CD4-positive, CD25-positive, alpha-beta regulatory T cell (primary cell): ENCODE data around the gene PDCD2L. TPM values are rescaled to one million over a fixed set of nuclear protein-coding genes. Genes with fewer than 3 reads are reported as not detected.

Source experiments
- ATAC-seq, 2 donors: fragments of 150-1000 bp; cut with Tn5 transposase; one replicate each; pipeline ENCODE4 v1.10.0; 2021; ENCODE audit warnings: low read depth in 2 of 2, moderate number of reproducible peaks in 2 of 2, moderate library complexity in 1 of 2
- DNase-seq, 3 donors: peaks; one replicate each; pipeline versions ENCODE4 v3.0.0 to v3.0.0-alpha.2; 2012 to 2022; ENCODE audit warnings: mixed read lengths in 1 of 3
- H3K27ac ChIP-seq: one replicate; pipeline ENCODE4 v1.7.0; 2013; ENCODE audit warnings: mild to moderate bottlenecking, low read length; ENCODE audit not compliant: insufficient read depth, poor library complexity, severe bottlenecking
- H3K27me3 ChIP-seq: one replicate; pipeline ENCODE4 v1.7.0; 2013; ENCODE audit warnings: low read length; ENCODE audit not compliant: control insufficient read depth, insufficient read depth
- H3K36me3 ChIP-seq: one replicate; pipeline ENCODE4 v1.7.0; 2013; ENCODE audit warnings: mild to moderate bottlenecking, low read length, moderate library complexity; ENCODE audit not compliant: control insufficient read depth, insufficient read depth
- H3K4me1 ChIP-seq: 2 replicates; pipeline ENCODE4 v1.7.0; 2013; ENCODE audit warnings: mild to moderate bottlenecking, low read length; ENCODE audit not compliant: insufficient read depth, control insufficient read depth, poor library complexity, severe bottlenecking
- H3K4me3 ChIP-seq: one replicate; pipeline ENCODE4 v1.7.0; 2013; ENCODE audit warnings: low read depth, mild to moderate bottlenecking, low read length, moderate library complexity
- H3K9me3 ChIP-seq, 2 experiments: 1 replicate in 1 of 2; 2 replicates in 1 of 2; pipeline ENCODE4 v1.7.0; 2013; ENCODE audit warnings: low read length in 2 of 2, mild to moderate bottlenecking in 1 of 2, moderate library complexity in 1 of 2; ENCODE audit not compliant: control insufficient read depth in 2 of 2
- H3K27ac Mint-ChIP-seq, 3 donors: one replicate each; pipeline ENCODE4 v1.8.0; 2020 to 2022; ENCODE audit warnings: mild to moderate bottlenecking in 3 of 3, mixed read lengths in 3 of 3, moderate library complexity in 2 of 3
- H3K27me3 Mint-ChIP-seq: one replicate; pipeline ENCODE4 v1.8.0; 2022; ENCODE audit warnings: mild to moderate bottlenecking, mixed read lengths
- H3K36me3 Mint-ChIP-seq: one replicate; pipeline ENCODE4 v1.8.0; 2020; ENCODE audit warnings: mixed read lengths
- H3K4me1 Mint-ChIP-seq, 4 donors: one replicate each; pipeline ENCODE4 v1.8.0; 2020 to 2022; ENCODE audit warnings: mixed read lengths in 4 of 4, mild to moderate bottlenecking in 1 of 4
- H3K4me3 Mint-ChIP-seq, 4 donors: one replicate each; pipeline ENCODE4 v1.8.0; 2020 to 2022; ENCODE audit warnings: mild to moderate bottlenecking in 4 of 4, mixed read lengths in 4 of 4, moderate library complexity in 3 of 4
- H3K9me3 Mint-ChIP-seq, 7 donors: one replicate each; pipeline ENCODE4 v1.8.0; 2020 to 2022; ENCODE audit warnings: mixed read lengths in 7 of 7, mild to moderate bottlenecking in 3 of 7, moderate library complexity in 2 of 7
- polyA plus RNA-seq, 4 donors: library from polyadenylated mRNA; unstranded; fragments of 300-500 nt; fragmentation: Illumina TruSeq; gene quantifications; one replicate each; pipeline ENCODE4 v1.2.3, GENCODE V29; 2021
- total RNA-seq: library from RNA; stranded (reverse); gene quantifications from one replicate; pipeline ENCODE4 v1.2.3, GENCODE V29; 2022

The PDCD2L gene
- total and polyA plus RNA-seq, 5 donors from 2014 or later = 9.0 to 24.4 (median 20.4) TPM

GRCh38 chr19:34428549-34429285, 24.5 kb downstream of the PDCD2L start:
- H3K27ac Mint-ChIP-seq = peak overlapping the region; percentile 77 to 98 (median 92)
- peaks cover 21% of the 10 kb centered on the region for H3K36me3 Mint-ChIP-seq
- H3K9me3 ChIP-seq = no peaks in the 10 kb centered on the region
- peak in 1 of 3 donors; percentile 65 for DNase-seq
- H3K27me3 Mint-ChIP-seq = no peaks in the 10 kb centered on the region
- peaks cover 35% of the 10 kb centered on the region for H3K4me1 ChIP-seq
- no peaks in the 10 kb centered on the region for H3K27me3 ChIP-seq
- H3K4me1 Mint-ChIP-seq = peaks cover 19 to 42% (median 28%) of the 10 kb centered on the region in 4 donors
- H3K27ac ChIP-seq = peak overlapping the region; percentile 88
- H3K36me3 ChIP-seq = peaks cover 14% of the 10 kb centered on the region
- peak overlapping the region; percentile 98 to 100 (median 98) for H3K4me3 Mint-ChIP-seq
- no peaks in the 10 kb centered on the region for H3K9me3 Mint-ChIP-seq
- peak; percentile 28 to 30 for ATAC-seq
- H3K4me3 ChIP-seq = peak overlapping the region; percentile 97

- H3K27me3 Mint-ChIP-seq = no peaks in the 10 kb centered on the region
- peak overlapping the region; percentile 98 to 100 (median 98) for H3K4me3 Mint-ChIP-seq
- DNase-seq (no peak), ATAC-seq (no peak)
- H3K9me3 ChIP-seq = no peaks in the 10 kb centered on the region
- H3K9me3 Mint-ChIP-seq = no peaks in the 10 kb centered on the region
- peaks cover 16% of the 10 kb centered on the region for H3K36me3 Mint-ChIP-seq
- peaks cover 19 to 48% (median 30%) of the 10 kb centered on the region in 4 donors for H3K4me1 Mint-ChIP-seq
- H3K27ac Mint-ChIP-seq = peak overlapping the region; percentile 21 to 92 (median 85)
- peak overlapping the region; percentile 97 for H3K4me3 ChIP-seq
- peaks cover 20% of the 10 kb centered on the region for H3K36me3 ChIP-seq
- H3K27ac ChIP-seq = peak overlapping the region; percentile 37
- H3K4me1 ChIP-seq = peaks cover 35% of the 10 kb centered on the region
- no peaks in the 10 kb centered on the region for H3K27me3 ChIP-seq
Observed at GRCh38 chr19:34429553-34429952, 25.4 kb downstream of the PDCD2L start.

- Histone ChIP-seq H3K9me3 (no peaks in the 10 kb centered on the region), H3K27ac (peak overlapping the region; percentile 53), H3K4me3 (peak overlapping the region; percentile 97), H3K36me3 (peaks cover 33% of the 10 kb centered on the region), H3K4me1 (peaks cover 35% of the 10 kb centered on the region), H3K27me3 (no peaks in the 10 kb centered on the region)
- H3K4me1 Mint-ChIP-seq = peaks cover 19 to 48% (median 30%) of the 10 kb centered on the region in 4 donors
- H3K27ac Mint-ChIP-seq = peak overlapping the region; percentile 41 to 64 (median 59)
- peaks cover 13% of the 10 kb centered on the region for H3K36me3 Mint-ChIP-seq
- peak overlapping the region; percentile 98 to 100 (median 98) for H3K4me3 Mint-ChIP-seq
- DNase-seq (peak; percentile 39 to 86 (median 73)), ATAC-seq (peak; percentile 50 to 66)
- no peaks in the 10 kb centered on the region for H3K27me3 Mint-ChIP-seq
- H3K9me3 Mint-ChIP-seq = no peaks in the 10 kb centered on the region
Observed at GRCh38 chr19:34430738-34431625, 26.8 kb downstream of the PDCD2L start.

GRCh38 chr19:34431681-34432402, 27.6 kb downstream of the PDCD2L start:
- H3K4me1 Mint-ChIP-seq = peaks cover 19 to 48% (median 30%) of the 10 kb centered on the region in 4 donors
- no peak overlapping the region for H3K4me3 Mint-ChIP-seq
- Histone ChIP-seq H3K27ac (no peak overlapping the region), H3K9me3 (no peaks in the 10 kb centered on the region), H3K4me3 (no peak overlapping the region), H3K27me3 (no peaks in the 10 kb centered on the region), H3K4me1 (peaks cover 35% of the 10 kb centered on the region), H3K36me3 (peaks cover 36% of the 10 kb centered on the region)
- ATAC-seq (no peak), DNase-seq (no peak)
- H3K27me3 Mint-ChIP-seq = no peaks in the 10 kb centered on the region
- H3K27ac Mint-ChIP-seq = peak overlapping the region in 1 of 3 donors; percentile 41
- H3K9me3 Mint-ChIP-seq = no peaks in the 10 kb centered on the region
- peaks cover 17% of the 10 kb centered on the region for H3K36me3 Mint-ChIP-seq

GRCh38 chr19:34432797-34433196, 28.6 kb downstream of the PDCD2L start:
- Mint-ChIP-seq H3K27ac (peak overlapping the region in 1 of 3 donors; percentile 36), H3K27me3 (no peaks in the 10 kb centered on the region)
- no peak for DNase-seq

GRCh38 chr19:34436716-34437115, 32.5 kb downstream of the PDCD2L start:
- no peaks in the 10 kb centered on the region for H3K9me3 Mint-ChIP-seq
- H3K4me1 Mint-ChIP-seq = peaks cover 6 to 24% (median 17%) of the 10 kb centered on the region in 4 donors
- no peak overlapping the region for H3K4me3 ChIP-seq
- ATAC-seq = no peak
- H3K36me3 Mint-ChIP-seq = peaks cover 28% of the 10 kb centered on the region
- H3K27ac ChIP-seq = no peak overlapping the region
- no peak overlapping the region for H3K27ac Mint-ChIP-seq
- peaks cover 75% of the 10 kb centered on the region for H3K36me3 ChIP-seq
- H3K4me3 Mint-ChIP-seq = no peak overlapping the region
- H3K9me3 ChIP-seq = no peaks in the 10 kb centered on the region
- peaks cover under 1% of the 10 kb centered on the region for H3K4me1 ChIP-seq
- H3K27me3 ChIP-seq = no peaks in the 10 kb centered on the region
- DNase-seq = no peak
- H3K27me3 Mint-ChIP-seq = no peaks in the 10 kb centered on the region

More at GRCh38 chr19:34432797-34433196, 28.6 kb downstream of the PDCD2L start:
- H3K9me3 ChIP-seq = no peaks in the 10 kb centered on the region
- peaks cover 19 to 48% (median 30%) of the 10 kb centered on the region in 4 donors for H3K4me1 Mint-ChIP-seq
- H3K9me3 Mint-ChIP-seq = no peaks in the 10 kb centered on the region
- no peaks in the 10 kb centered on the region for H3K27me3 ChIP-seq
- H3K4me3 ChIP-seq = no peak overlapping the region
- H3K36me3 ChIP-seq = peaks cover 41% of the 10 kb centered on the region
- no peak overlapping the region for H3K27ac ChIP-seq
- H3K4me1 ChIP-seq = peaks cover 33% of the 10 kb centered on the region
- H3K4me3 Mint-ChIP-seq = no peak overlapping the region
- no peak for ATAC-seq
- peaks cover 17% of the 10 kb centered on the region for H3K36me3 Mint-ChIP-seq

- Histone ChIP-seq H3K27ac (no peak overlapping the region), H3K27me3 (no peaks in the 10 kb centered on the region), H3K36me3 (peaks cover 91% of the 10 kb centered on the region), H3K4me3 (no peak overlapping the region), H3K4me1 (no peaks in the 10 kb centered on the region), H3K9me3 (no peaks in the 10 kb centered on the region)
- H3K27ac Mint-ChIP-seq = peak overlapping the region in 2 of 3 donors; percentile 50 to 58
- H3K36me3 Mint-ChIP-seq = peaks cover 50% of the 10 kb centered on the region
- H3K4me1 Mint-ChIP-seq = peaks cover 4 to 12% (median 8%) of the 10 kb centered on the region in 4 donors
- ATAC-seq (no peak), DNase-seq (no peak)
- H3K27me3 Mint-ChIP-seq = no peaks in the 10 kb centered on the region
- H3K9me3 Mint-ChIP-seq = no peaks in the 10 kb centered on the region
- no peak overlapping the region for H3K4me3 Mint-ChIP-seq
Observed at GRCh38 chr19:34448191-34448590, 44.0 kb downstream of the PDCD2L start.
